Measurements from ENCODE around the gene CACNA2D3.
"Not testable (repeated sequence)": the region's sequence is repeated elsewhere in the genome, so short reads cannot be mapped to it uniquely, and the experiment has no call there.

CACNA2D3 gene

GRCh38 chr3:54122324-54123002, at the start of gene CACNA2D3:
Gene CACNA2D3 (plus strand): TSS chr3:54122552.
- no peak for DNase-seq

DNA sequence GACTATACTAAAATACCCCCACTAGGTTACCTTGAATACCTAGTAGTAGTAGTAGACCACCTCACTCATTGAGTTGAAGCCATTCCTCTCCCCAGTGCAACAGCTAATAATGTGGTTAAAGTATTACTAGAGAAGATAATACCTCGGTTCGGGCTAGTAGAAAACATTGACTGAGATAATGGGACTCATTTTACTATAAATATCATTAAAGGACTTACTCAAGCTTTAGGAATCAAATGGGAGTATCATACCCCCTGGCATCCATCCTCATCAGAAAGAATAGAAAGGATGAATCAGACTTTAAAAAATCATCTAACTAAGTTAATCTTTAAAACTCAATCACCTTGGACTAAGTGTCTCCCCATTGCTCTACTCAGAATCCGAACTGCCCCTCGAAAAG, 49.0 kb upstream of the CACNA2D3 start:
- no peak for DNase-seq

DNA sequence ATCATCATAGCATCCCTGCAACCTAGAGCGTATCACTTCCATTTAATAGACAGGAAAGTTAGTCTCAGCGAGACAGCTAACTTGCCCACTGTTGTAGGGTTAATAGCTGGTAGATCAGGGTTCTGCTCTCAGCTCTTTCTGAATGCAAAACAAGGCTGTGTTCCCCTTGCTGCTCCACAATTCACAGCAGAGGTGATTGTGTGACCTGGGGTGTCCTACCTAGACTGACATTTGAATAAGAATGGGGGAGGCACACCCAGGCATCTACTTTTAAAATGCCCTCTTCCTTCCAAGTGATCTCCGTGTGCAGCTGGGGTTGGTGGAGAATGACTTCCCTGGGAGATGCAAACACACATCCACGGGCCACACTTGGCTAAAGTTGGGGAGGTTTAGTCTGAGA, 43.0 kb upstream of the CACNA2D3 start:
- DNase-seq, result no peak

GRCh38 chr3:54079730-54080325, 42.5 kb upstream of the CACNA2D3 start:
- no peak for DNase-seq

DNA sequence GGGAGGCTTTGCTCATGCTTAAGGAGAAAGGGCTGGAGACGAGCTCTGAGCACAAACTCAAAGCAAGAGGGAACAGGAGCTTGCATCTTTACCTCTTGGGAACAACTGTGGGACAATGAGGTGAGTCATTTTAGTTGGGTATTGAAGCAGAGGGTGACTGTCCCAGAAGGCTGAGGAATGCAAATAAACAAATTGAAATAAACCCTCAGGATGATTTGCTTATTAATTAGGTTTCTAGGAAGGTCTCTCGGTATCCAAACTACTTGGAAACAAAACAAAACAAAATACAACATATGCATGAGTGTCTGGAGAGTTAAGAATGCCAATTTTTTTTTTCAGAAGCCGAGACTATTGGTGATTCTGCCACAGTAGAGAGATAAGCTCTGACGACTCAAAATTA, 38.4 kb upstream of the CACNA2D3 start:
- DNase-seq, result no peak

- no peak for DNase-seq
Measured at GRCh38 chr3:54085936-54086335, 36.4 kb upstream of the CACNA2D3 start.

DNA sequence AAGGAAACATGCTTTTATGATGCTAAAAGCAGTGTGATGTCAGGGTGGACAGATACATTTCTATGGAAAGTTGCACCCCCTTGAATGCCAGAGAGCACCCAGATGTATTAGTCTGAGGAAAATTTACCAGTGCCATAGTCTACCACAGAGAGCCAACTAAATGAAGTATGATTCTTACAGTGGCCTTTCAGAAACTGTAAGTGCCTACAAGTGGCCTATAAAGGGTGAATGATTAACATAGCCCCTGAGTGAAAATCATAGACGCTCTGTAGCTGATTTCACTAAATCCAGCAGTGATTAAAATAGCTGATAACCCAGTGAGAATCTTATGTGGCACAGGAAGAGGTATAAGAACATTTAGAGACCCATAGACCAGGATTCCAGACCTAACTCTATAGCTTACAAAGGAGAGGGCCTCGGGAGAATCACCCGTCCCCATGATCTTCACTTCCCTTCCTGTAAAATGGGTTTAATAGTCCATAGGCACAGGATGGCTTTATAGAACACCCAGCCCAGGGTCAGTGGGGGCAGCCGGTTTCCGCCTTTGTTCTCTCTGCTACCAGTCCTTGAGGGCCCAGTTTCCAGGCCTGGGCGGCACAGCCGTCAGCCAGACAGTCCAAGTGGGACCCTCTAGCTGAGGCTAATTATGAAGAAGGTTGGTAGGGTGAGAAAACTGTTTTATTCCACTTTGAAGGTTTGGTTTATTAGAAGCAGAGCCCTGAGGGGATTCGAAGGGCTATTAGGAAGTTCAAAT, 35.5 kb upstream of the CACNA2D3 start:
- no peak for DNase-seq

- no peak for DNase-seq
Measured at GRCh38 chr3:54087581-54088410, 34.6 kb upstream of the CACNA2D3 start.

DNA sequence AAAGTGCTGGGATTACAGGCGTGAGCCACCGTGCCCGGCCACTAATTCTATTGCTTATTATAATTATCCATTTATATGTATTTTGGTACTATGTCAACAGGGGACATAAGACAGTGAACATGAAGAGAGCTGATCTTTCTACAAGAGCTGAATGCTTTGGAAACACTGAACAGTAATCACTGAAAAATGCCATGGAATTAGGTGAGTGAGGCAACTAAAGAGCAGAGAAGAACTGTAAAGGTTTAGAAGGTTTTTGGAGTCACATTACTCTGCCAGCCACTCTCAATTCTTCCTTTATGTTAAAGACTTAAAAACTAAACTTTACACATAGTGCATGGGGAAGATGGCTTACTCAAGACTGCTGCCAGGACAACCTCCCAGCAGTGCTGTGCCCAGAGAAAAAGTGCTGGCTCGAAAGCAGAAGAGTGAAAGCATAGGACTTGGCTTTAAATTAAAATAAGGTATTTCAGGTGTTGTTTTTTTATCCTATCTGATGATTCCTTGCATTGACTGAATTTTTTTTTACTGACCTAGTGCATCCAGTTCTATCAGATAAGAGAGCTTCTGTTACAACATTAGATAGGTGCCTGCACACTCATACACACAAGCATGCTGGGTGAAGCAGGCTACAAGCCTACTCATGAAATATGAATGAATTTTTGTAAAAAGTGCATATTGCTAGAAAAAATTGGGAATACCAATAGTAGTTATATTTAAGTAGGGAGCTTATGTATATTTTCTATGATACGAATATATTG, 28.7 kb upstream of the CACNA2D3 start:
- DNase-seq, result no peak

GRCh38 chr3:54094926-54095325, 27.4 kb upstream of the CACNA2D3 start:
- DNase-seq, result no peak

- DNase-seq, result no peak
Measured at GRCh38 chr3:54099381-54099780, 23.0 kb upstream of the CACNA2D3 start.

- no peak for DNase-seq
Measured at GRCh38 chr3:54104084-54104483, 18.3 kb upstream of the CACNA2D3 start.

DNA sequence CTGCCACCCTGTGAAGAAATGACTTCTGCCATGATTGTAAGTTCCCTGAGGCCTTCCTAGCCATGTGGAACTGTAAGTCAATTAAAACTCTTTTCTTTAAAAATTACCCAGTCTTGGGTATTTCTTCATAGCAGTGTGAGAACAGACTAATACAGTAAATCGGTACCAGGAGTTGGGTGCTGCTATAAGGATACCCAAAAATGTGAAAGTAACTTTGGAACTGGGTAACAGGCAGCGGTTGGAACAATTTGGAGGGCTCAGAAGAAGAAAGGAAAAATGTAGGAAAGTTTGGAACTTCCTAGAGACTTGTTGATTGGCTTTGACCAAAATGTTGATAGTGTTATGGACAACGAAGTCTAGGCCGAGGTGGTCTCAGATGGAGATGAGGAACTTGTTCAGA, 6.2 kb upstream of the CACNA2D3 start:
- DNase-seq, result not testable (repeated sequence)

- DNase-seq, result no peak
Measured at GRCh38 chr3:54120657-54121413, 1.5 kb upstream of the CACNA2D3 start.

DNA sequence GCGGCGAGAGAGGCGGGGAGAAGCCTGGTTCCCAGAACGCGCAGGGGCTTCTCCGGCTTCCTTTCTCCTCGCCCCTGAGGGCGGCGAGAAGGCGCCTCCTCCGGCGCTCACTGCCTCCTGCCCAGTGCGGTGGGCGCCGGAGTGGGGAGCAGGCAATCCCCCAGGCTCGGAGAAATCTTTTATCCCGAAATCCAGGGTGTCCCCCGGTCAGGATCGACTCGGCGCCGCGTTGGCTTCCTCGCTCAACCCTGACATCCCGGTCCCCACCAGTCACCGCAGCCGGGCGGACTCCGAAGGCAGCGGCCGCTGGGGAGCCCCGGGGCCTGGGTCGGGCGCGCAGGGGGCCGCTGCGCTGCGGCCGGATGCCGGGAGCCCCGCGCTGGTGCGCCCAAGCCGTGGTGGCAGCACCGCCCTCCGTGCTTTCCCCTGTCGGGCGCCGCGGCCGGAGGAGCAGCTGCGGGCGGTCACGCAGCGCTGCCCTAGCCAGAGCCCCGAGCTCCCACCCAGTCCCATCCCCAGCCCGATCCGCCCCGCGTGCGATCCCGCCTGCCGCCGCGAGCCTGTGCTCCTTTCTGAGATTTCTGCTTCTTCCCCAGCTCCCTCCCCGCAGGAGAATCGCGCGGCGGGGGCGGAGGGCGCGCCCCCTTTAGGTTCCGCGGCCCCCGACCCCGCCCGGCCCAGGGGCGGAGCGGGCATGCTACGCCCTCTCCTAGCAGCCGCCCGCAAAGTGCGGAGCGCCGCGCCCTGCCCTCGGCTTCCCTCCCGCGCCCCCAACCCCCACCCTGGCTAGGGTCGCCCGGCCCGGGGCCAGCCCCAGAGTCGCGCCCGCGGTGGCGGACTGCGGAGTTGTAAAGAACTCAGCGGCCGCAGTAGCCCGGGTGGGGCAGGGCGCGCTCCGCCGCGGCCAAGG, 683 bp upstream of the CACNA2D3 start:
- no peak for DNase-seq

DNA sequence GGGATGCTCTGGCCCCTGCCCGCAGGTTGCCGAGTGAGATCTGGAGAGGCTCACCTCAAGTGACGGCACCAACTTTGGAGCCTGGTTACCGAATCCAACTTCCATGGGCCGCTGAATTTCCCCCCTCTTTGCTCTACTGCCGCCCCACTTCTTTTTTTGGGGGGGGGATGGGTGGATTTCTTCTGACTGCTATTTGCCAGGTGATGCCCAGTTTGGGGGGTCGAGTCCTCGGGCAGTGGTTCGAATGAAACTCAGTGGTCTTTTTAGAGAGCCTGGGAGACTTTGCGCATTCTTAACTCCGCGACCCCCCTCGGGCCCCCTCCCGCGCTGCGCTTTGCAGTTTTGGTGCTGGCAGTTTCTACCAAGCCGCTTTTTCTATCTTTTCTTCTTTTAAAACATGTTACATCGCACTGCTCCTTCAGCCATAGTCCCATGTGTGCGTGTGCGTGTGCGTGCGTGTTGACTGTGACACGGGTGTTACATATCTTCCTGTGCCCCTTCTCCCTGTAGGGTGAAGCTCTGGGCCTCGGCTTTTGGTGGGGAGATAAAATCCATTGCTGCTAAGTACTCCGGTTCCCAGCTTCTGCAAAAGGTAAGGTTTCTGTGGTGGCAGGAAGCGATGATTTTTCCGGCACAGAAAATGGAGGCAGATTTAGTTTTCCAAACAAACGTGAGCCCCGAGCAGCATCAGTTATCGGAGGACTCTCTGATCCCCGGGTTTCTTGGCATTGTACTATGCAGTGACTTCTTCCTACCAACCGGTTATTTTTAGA, 837 bp downstream of the CACNA2D3 start:
- DNase-seq, result no peak

DNA sequence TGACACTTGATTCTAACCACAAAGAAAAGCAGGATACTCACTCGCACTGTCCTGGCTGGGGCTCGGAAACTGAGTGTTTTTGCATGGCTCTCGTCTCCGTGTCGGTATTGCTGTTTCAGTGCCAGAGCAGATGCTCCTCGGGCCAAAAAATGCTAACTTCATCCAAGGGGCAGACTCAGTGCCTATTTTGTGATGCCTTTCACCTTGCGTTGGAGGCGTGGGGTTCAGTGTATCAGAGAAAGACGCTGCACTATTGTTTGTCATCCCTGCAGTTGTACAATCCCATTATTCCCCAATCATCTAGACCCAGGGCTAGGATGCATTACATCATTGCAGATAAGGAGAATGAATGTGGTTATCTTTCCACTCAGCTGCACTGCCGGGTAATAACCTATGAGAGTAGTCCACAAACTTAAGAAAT, 1.4 kb downstream of the CACNA2D3 start:
- DNase-seq, result no peak

DNA sequence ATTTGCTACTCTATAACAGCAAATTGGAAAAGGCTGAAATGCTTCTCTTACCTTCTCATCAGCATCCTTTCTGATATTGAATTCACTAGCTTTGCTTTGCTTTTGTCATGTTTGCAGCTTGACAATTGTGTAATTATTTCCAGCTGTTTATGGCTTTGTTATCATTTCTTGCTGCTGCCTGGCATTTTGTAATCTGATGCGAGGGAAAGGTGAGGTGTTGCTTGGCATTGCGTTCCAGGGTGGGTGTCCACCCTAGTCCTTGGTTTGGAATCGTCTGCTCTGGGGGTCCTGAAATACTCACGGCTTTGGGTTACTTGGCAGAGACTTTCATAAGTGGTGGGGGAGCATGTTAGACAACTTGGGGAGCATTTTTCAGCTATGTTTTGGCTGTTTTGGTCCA, 2.9 kb downstream of the CACNA2D3 start:
- DNase-seq, result no peak

DNA sequence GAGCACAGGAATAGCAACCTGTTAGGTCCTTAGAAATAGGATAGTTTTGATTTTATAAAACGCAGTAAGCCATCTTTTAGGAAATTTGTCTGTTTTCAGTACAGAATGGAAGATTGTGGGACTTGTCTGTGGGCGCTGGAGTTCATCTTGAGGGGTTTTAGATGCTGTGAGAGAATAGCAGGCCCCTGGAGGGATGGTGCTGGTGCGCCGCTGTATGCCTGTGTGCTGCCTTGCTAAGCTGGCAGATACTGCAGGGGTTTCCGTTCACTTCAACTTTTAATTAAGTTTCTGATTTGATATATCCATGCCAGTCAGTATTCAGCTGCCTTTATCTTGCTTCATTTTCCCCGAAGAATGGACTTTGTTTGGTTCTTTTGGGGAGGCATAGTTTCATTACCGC, 4.2 kb downstream of the CACNA2D3 start:
- DNase-seq, result no peak

All from NCI-H2107 (cell line).